ENCODE results near the gene KRTAP20-4.

DNA sequence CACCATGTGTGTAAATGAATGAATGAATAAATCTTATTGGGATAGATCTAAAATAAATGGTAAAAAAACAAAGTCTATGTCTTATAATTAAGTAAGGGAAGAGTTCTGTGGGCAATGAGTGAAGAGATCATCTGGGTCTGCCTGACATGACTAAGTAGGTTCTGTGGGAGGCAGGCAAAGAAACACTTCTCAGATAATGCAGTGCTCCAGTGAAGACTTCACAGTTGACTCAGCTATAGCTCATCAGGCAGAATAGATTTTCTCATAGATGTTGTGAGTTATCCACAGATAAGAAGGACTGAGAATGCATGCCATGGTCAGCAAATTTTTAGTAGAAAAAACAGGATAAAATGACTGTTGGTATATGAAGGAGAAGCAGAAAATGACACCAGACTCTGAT is 42.7 kb upstream of the KRTAP20-4 start:
- no peak for TF ChIP-seq POLR2A (IDR thresholded peaks at IDR 0.05)
- no peak for TF ChIP-seq EP300 (IDR thresholded peaks at IDR 0.05)

All from ovary (tissue), 1 donor.